GM10847 (cell line): Measurements from ENCODE around the gene ARHGAP28.

Source experiments
- POLR2A ChIP-seq: IDR thresholded peaks from 2 replicates; pipeline ENCODE4 v1.6.1; 2011; ENCODE audit not compliant: insufficient read length; ENCODE audit errors: extremely low read depth

The ARHGAP28 gene

DNA sequence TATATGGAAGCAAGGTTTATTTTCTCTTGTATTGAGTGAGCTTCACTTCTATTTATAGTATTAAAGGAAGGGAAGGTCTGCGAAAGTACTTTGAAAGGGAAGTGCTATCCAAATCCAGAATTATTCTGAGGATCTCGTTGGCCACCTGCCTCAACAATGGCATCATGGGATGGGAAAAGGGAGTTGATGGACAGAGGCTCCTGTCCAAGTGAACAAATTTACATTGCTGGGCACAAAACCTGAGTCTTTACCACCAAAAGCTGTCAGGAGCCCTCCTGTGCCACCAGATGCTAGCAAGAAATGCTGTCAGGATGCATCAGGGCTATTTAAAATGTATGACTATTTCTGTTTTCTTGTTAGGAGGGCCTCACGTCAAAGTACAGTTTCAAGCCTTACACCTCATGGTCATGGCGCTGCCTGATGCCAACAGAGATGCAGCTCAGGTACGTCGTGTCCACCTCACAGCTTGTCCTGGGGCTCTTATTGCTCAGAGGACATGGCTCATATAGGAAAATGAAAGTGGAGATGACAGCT is 157.3 kb downstream of the ARHGAP28 start:
- TF ChIP-seq POLR2A: no peak

DNA sequence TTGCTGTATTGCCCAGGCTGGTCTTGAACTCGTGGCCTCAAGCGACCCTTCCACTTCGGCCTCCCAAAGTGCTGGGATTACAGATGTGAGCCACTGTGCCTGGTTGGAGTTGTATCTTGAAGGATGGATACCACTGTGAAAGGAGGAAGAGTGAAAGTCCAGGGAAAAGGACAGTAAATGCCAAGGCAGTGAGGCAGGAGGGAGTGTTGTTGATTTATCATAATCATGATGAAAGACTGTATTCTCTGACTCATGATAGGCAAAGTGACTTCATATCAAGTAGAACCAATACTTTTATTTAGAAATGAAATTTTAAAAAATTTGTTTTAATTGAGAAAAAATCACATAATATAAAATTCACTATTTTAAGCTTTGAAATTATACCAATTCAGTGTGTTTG is 162.3 kb downstream of the ARHGAP28 start:
- no peak for TF ChIP-seq POLR2A

DNA sequence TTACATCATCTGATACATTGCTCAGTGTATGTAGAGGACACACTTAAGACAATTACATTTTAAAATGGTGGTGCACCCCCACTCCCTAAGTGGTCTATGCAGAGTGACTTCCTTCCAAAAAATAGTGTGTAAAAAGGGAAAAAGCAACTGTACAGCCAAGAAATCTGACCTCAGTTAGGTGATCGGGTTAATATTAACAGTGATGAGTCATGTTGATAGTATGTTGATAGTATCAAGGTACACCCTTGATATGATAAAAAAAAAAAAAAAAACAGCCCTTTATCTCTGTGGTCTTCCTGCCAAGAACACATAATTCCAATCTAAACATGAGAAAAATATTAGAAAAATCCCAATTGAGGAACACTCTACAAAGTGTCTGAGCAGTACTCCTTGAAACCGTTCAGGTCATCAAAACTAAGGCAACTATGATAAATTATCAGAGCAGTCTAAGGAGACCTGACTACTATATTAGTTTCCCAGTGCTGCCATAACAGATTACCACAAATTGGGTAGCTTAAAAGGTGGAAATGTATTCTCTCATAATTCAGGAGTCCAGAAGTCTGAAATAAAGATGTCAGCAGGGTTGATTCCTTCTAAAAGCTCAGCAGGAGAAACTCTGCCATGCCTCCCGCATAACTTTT is 171.9 kb downstream of the ARHGAP28 start:
- no peak for TF ChIP-seq POLR2A

DNA sequence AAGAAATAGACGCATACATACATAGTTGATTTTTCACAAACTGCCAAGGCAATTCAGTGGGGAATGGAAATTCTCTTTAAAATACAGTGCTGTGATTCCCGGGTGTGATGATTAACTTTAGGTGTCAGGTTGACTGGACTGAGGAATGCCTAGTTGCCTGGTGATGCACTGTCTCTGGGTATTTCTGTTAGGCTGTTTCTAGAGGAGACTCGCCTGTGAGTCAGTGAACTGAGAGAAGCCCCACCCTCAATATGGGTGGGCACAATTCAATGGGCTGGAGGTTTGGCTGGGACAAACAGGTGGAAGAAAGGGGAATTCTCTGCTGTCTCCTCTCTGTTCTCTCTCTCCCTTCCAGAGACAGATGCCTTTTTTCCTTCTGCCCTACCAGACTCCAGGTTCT is 187.6 kb downstream of the ARHGAP28 start:
- TF ChIP-seq POLR2A: no peak

DNA sequence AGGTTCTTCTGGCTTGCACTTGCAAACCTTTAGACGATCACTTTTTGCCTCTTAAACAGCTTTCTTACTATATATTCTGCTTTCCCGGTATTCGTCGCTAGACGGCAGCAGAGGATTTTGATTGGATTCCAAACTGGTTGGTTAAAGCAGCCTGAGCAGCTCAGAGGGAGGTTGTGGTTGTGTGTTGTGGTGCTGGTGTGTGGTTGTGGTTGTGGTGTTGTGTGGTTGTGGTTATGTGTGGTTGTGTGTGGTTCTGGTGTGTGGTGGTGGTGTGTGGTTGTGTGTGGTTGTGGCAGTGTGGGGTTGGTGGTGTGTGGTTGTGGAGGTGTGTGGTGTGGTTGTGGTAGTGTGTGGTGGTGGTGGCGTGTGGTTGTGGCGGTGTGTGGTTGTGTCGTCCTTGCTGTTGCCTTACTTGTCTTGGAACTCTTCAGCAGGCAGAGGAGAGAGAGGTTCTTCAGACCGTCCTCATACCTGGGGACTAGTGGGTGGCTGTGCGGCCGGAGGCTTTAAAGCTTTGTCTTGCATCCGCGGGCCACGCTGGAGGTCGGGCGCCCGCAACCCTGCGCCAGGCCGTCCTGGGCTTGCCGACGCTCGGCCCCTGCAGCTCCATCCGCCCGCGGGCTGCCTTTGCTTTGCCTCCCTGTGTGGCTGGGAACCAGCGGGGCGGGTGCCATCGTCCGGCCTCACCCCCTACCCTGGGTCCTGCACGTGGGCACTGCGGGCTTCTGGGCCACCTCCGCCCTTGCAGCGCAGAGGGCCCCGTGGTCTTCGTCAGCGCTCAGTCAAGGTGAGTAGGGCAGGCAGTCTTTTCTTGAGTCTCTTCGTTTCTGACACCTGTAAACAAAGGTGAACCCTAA is 190.8 kb downstream of the ARHGAP28 start:
- TF ChIP-seq POLR2A: no peak

DNA sequence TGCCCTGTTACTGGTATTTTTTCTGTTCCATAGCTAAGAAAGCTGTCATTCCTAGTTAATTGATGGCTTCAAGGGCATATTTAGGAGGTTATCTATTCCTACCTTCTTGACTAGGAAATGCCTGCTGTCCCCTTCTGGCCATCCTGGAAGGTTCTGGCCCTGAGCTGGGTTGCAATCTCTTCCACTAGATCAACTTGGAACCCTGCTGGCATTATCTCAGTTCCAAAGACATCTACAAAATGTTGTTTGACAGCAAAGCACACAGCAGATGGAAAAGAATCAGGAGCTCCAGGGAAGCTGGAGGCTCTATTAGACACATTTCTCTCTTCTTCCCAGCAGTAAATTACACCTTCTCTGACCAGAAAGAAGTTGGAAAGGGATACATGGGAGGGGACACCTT is 192.1 kb downstream of the ARHGAP28 start:
- TF ChIP-seq POLR2A: no peak

DNA sequence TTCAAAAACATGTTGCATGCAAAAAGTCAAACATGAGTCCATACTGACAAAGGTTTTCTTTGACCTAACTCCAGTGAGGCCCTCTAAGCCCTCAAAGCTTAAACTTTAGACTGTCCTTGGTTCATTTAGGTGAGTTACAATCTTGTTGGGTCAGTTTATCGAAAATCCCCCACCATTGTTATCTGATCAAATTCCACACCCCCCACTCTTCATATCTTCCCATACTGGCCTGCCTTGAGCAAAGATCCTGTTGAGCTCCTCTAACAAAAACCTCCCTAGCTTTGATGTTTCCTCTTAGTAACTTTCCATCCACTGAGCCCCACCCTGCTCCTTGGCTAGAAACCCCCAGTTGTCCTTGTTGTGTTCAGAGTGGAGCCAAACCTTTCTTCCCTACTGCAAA is 193.7 kb downstream of the ARHGAP28 start:
- no peak for TF ChIP-seq POLR2A

DNA sequence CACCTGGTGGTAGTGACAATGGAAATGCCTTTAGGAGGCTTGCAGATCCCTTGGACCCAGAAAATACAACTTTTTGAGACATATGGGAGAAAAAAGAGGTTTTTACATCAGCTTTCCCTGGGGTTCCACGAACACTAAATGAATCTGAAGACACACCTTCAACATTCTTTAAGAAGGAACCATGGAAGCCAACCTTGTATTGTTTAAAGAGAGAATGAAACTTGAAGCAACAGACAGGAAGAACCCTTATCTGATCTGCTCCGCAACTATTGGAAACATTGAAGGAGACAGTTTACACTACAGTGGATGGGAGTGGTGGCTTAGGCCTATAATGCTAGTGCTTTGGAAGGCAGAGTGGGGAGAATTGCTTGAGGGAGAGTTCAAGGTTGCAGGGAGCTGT is 197.6 kb downstream of the ARHGAP28 start:
- no peak for TF ChIP-seq POLR2A

DNA sequence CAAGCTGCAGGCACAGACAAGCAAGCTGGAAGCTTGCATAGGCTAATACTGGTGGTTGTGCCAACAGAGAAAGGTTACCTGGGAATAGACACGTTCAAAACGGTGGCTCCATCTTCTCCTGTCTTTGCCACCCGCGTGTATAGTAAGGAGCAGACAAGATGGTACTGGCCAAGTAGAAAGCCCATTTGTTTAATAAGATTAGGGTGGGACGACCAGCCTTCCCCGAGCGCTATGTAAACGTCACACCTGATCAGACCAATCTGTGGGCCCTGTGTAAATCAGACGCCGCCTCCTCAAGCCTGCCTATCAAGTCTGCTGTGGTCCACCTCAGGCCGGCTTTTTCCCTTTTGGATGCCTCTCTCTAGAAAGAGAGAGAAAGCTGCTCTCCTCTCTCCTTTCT is 198.8 kb downstream of the ARHGAP28 start:
- TF ChIP-seq POLR2A: no peak

DNA sequence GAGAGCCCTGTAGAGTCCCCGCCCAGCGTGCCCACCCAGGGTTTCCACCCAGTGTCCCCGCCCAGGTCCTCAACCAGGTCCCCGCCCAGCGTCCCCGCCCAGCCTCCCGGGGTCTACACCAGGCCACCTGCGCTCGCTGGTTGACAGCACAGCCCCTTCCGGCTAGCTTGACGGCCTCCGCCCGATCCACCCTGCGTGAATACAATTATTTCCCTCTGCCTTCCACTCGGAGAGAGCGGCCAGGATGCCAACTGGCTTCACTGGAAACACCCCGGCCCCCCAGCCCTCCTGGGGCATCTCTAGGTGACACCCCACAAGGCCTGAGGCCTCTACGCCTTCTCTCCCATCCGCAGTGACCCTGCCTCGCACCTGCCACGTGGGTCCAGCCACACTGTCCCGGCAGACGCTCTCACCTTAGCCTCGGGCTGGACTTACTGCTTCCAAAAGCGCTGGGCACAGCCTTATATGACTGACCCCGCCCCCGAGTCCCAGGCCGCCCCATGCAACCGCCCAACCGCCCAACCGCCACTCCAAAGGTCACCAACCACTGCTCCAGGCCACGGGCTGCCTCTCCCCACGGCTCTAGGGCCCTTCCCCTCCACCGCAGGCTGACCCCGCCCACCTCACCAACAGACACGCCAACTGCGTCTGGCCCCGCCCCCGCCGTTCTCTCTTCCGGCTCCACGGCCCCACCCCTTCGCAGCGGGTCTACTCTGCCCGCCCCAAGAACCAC is 200.0 kb downstream of the ARHGAP28 start:
- TF ChIP-seq POLR2A: no peak

DNA sequence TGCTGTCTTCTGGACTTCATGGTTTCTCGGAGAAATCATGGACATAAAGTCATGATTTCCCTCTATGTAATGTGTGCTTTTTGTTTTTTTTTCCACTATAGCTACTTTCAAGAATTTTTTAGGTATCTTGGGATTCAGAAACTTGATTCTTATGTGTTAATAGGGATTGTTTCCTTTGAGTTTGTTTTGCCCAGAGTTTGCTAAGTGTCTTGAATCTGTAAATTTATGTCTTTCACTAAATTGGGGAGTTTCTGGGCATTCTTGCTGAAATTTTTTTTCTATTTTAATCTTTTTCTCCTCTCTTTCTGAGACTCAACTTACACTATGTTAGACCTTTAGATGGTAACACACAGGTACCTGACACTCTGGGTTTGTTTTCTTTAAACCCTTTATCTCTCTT is 205.3 kb downstream of the ARHGAP28 start:
- TF ChIP-seq POLR2A: no peak

DNA sequence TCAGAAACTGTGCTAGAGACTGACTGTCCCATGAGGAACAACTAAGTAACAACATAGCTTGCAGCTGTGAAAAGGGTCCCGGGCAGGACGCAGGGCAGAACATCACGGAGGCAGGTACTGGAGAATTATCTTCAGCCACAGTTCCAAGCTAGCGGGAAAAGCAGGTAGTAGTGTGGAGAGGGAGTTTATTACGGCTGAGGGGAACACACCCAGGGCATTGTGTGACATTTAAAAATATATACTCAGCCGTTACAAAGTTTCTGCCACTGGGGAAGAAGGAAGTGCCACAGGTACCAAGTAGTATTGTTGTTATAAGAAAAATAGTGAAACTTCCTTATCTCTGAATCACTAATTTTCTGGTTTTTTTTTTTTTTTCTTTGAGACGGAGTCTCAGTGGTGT is 208.5 kb downstream of the ARHGAP28 start:
- TF ChIP-seq POLR2A: no peak

DNA sequence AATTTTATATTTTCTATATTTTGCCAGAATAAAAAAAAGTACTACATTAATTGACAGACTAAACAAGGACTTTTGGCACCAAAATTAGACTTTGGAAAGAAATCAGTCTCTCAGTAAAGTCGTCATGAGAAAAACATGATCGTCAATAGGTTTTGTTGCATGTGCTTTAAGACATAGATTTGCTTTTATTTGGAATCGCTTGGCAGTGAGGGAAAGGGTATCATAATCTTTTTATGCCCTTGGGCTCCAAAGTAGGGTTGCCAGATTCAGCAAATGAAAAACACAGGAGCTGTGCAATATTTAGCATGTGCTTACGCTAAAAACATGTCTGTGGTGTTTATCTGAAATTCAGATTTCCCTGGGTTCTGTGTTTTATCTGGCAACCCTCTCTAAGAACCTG is 210.5 kb downstream of the ARHGAP28 start:
- no peak for TF ChIP-seq POLR2A

DNA sequence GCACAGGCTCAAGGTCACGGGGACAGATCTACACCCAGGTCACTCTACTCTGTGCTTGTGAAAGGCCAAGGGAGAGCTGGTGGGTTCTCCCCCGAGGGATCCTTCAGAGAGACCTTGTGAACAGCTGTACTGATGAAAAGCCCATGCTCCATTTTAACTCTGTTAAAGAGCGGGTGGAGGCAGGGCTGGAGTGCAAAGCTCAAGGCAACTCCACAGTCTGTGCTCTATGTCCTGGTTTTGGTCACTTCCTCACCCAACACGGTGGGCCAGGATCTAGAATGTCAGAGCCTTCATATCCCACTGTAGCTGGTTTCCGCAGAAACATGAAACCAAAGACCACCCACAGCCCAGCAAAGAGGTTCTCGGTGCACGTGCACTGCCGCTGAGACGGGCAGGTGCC is 210.9 kb downstream of the ARHGAP28 start:
- TF ChIP-seq POLR2A: no peak

DNA sequence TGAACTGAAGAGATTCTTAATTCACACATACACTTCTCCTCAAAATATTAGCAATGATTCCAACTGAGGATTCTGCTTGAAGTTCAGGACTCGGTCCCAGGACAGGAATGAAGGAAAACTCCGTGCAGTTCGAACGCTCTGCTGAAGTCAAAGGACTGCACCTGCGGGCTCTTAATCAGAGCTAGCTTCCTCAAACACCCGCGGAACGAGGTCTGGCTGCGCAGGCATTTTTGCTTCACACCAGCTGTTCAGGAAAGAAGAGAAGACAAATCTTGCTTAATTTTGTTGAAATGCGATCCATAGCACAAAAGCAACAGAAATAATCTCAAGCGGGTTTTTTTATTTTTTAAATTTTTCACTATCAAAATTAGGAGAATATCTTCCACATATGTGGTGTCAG is 212.5 kb downstream of the ARHGAP28 start:
- TF ChIP-seq POLR2A: no peak

DNA sequence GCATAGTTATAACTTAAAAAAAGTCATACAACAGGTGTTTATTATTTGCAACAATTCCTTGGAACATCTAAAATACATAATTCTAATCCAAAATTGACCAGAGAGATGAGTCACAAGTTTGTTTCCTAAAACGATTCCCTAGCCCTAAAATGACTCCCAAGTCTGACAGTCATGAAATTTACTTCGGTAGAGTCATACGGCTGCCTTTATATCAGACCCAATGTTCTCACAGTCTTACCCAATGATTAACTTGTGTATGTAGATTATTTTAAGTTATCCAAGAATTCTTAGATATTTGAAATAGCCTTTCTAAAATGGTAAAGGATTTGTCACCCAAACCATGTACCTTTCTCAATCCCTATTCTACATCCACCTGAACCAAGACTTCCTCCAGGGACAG is 213.2 kb downstream of the ARHGAP28 start:
- no peak for TF ChIP-seq POLR2A
